ENCODE results near the gene WDR45B.

Gene WDR45B

GRCh38 chr17:82692268-82692667 lies 44.0 kb upstream of the WDR45B start:
- in situ Hi-C loops (cut with HindIII; ENCODE audit: low sequenced_read_pairs) = no loop called here
- DNase-seq (ENCODE audit: low read depth) = no peak
- H3K4me3 ChIP-seq (ENCODE audit: low read depth, low read length) = no peak overlapping the region
- TF ChIP-seq CTCF (IDR thresholded peaks at IDR 0.05; ENCODE audit: low read depth, low read length, missing control alignments) = no peak

- TF ChIP-seq CTCF (IDR thresholded peaks at IDR 0.05; ENCODE audit: low read depth, low read length, missing control alignments) = no peak
- DNase-seq (ENCODE audit: low read depth) = no peak
Observed at GRCh38 chr17:82691714-82692113, 43.5 kb upstream of the WDR45B start.

GRCh38 chr17:82690786-82691489 lies 42.7 kb upstream of the WDR45B start:
- no peak for TF ChIP-seq CTCF (IDR thresholded peaks at IDR 0.05; ENCODE audit: low read depth, low read length, missing control alignments)
- DNase-seq (ENCODE audit: low read depth) = no peak
- no peak overlapping the region for H3K4me3 ChIP-seq (ENCODE audit: low read depth, low read length)
- in situ Hi-C loops (cut with HindIII; ENCODE audit: low sequenced_read_pairs) = no loop called here

More at GRCh38 chr17:82691714-82692113, 43.5 kb upstream of the WDR45B start:
- in situ Hi-C loops (cut with HindIII; ENCODE audit: low sequenced_read_pairs) = no loop called here
- no peak overlapping the region for H3K4me3 ChIP-seq (ENCODE audit: low read depth, low read length)

GRCh38 chr17:82689077-82689476 lies 40.8 kb upstream of the WDR45B start:
- H3K4me3 ChIP-seq (ENCODE audit: low read depth, low read length) = no peak overlapping the region
- no peak for TF ChIP-seq CTCF (IDR thresholded peaks at IDR 0.05; ENCODE audit: low read depth, low read length, missing control alignments)
- DNase-seq (ENCODE audit: low read depth) = no peak
- in situ Hi-C loops (cut with HindIII; ENCODE audit: low sequenced_read_pairs) = no loop called here

GRCh38 chr17:82687871-82688270 lies 39.6 kb upstream of the WDR45B start:
- no peak for TF ChIP-seq CTCF (IDR thresholded peaks at IDR 0.05; ENCODE audit: low read depth, low read length, missing control alignments)
- no peak overlapping the region for H3K4me3 ChIP-seq (ENCODE audit: low read depth, low read length)
- in situ Hi-C loops (cut with HindIII; ENCODE audit: low sequenced_read_pairs) = no loop called here
- no peak for DNase-seq (ENCODE audit: low read depth)

- H3K4me3 ChIP-seq (ENCODE audit: low read depth, low read length) = no peak overlapping the region
- no peak for DNase-seq (ENCODE audit: low read depth)
- in situ Hi-C loops (cut with HindIII; ENCODE audit: low sequenced_read_pairs) = no loop called here
- TF ChIP-seq CTCF (IDR thresholded peaks at IDR 0.05; ENCODE audit: low read depth, low read length, missing control alignments) = no peak
Observed at GRCh38 chr17:82687375-82687861, 39.2 kb upstream of the WDR45B start.
